ENCODE measurements around the gene UCKL1. TPM values are rescaled to one million over a fixed set of nuclear protein-coding genes. Genes with fewer than 3 reads are reported as not detected.

UCKL1 gene
- total RNA-seq, 2 experiments from 2014 or later: 25.6 to 42.6 TPM

GRCh38 chr20:63957690-63958441, 1.6 kb upstream of the UCKL1 start:
- Histone ChIP-seq H3K27ac (ENCODE audit: low read depth, low read length, poor library complexity, severe bottlenecking) (peak overlapping the region; percentile 81), H2AFZ (ENCODE audit: low read length) (peak overlapping the region; percentile 61), H3K4me2 (ENCODE audit: low read length) (peak overlapping the region; percentile 85), H3K9me2 (ENCODE audit: insufficient read depth, low read length) (no peaks in the 10 kb centered on the region), H3K79me2 (ENCODE audit: insufficient read depth, low read depth, low read length) (peaks cover 22% of the 10 kb centered on the region; the same call in 1 of the 2 replicates), H3K36me3 (ENCODE audit: insufficient read depth, low read length) (no peaks in the 10 kb centered on the region; the same call in 1 of the 2 replicates), H4K20me1 (ENCODE audit: insufficient read depth, low read length) (no peaks in the 10 kb centered on the region), H3K9me3 (ENCODE audit: low read length) (no peaks in the 10 kb centered on the region), H3K4me1 (ENCODE audit: insufficient read depth, low read length, poor library complexity, severe bottlenecking) (peaks cover 28% of the 10 kb centered on the region), H3K4me3 (ENCODE audit: low read depth, low read length, poor library complexity, severe bottlenecking) (peak overlapping the region; percentile 70)
- intact Hi-C loops (cut with micrococcal nuclease; ENCODE audit: unreplicated experiment): no loop called here
- TF ChIP-seq, protein P1, sequence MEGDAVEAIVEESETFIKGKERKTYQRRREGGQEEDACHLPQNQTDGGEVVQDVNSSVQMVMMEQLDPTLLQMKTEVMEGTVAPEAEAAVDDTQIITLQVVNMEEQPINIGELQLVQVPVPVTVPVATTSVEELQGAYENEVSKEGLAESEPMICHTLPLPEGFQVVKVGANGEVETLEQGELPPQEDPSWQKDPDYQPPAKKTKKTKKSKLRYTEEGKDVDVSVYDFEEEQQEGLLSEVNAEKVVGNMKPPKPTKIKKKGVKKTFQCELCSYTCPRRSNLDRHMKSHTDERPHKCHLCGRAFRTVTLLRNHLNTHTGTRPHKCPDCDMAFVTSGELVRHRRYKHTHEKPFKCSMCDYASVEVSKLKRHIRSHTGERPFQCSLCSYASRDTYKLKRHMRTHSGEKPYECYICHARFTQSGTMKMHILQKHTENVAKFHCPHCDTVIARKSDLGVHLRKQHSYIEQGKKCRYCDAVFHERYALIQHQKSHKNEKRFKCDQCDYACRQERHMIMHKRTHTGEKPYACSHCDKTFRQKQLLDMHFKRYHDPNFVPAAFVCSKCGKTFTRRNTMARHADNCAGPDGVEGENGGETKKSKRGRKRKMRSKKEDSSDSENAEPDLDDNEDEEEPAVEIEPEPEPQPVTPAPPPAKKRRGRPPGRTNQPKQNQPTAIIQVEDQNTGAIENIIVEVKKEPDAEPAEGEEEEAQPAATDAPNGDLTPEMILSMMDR (conservative IDR thresholded peaks at IDR 0.05; ENCODE audit: low read length): no peak
- no peak for TF ChIP-seq EZH2phosphoT487 (IDR thresholded peaks at IDR 0.05; ENCODE audit: borderline replicate concordance, low read depth, low read length)
- ChIA-PET CTCF (ENCODE audit: unreplicated experiment) (interaction anchor here (1.0 kb wide), 1 partner anchor 81 kb away, joined by 3 read pairs; no protein-coding TSS in a partner anchor), POLR2A (interaction anchor here (1.0 kb wide), 1 partner anchor 22 kb away, joined by 4 read pairs; no protein-coding TSS in a partner anchor)
- peak; percentile 49 for DNase-seq (ENCODE audit: low spot score)
- BruUV-seq (replicated peaks): no TSS peak

GRCh38 chr20:63957004-63957689, 931 bp upstream of the UCKL1 start:
- TF ChIP-seq, protein P1 (conservative IDR thresholded peaks at IDR 0.05; ENCODE audit: low read length): peak; percentile 32
- TF ChIP-seq EZH2phosphoT487 (IDR thresholded peaks at IDR 0.05; ENCODE audit: borderline replicate concordance, low read depth, low read length): no peak
- Histone ChIP-seq H3K36me3 (ENCODE audit: insufficient read depth, low read length) (no peaks in the 10 kb centered on the region; the same call in 1 of the 2 replicates), H3K9me2 (ENCODE audit: insufficient read depth, low read length) (no peaks in the 10 kb centered on the region), H3K4me3 (ENCODE audit: low read depth, low read length, poor library complexity, severe bottlenecking) (peak overlapping the region; percentile 70), H2AFZ (ENCODE audit: low read length) (peak overlapping the region; percentile 61), H3K9me3 (ENCODE audit: low read length) (no peaks in the 10 kb centered on the region), H3K79me2 (ENCODE audit: insufficient read depth, low read depth, low read length) (peaks cover 25% of the 10 kb centered on the region; the same call in 1 of the 2 replicates), H3K4me2 (ENCODE audit: low read length) (peak overlapping the region; percentile 85), H3K4me1 (ENCODE audit: insufficient read depth, low read length, poor library complexity, severe bottlenecking) (peaks cover 28% of the 10 kb centered on the region), H4K20me1 (ENCODE audit: insufficient read depth, low read length) (no peaks in the 10 kb centered on the region), H3K27ac (ENCODE audit: low read depth, low read length, poor library complexity, severe bottlenecking) (peak overlapping the region; percentile 81)
- ChIA-PET POLR2A (interaction anchor here (1.0 to 1.1 kb wide), 2 partner anchors 23 to 39 kb away, joined by 3 to 4 read pairs; no protein-coding TSS in a partner anchor), CTCF (ENCODE audit: unreplicated experiment) (interaction anchor here (1.0 kb wide), 1 partner anchor 80 kb away, joined by 3 read pairs; no protein-coding TSS in a partner anchor)
- TSS peak; percentile 58 for BruUV-seq (replicated peaks)
- intact Hi-C loops (cut with micrococcal nuclease; ENCODE audit: unreplicated experiment): no loop called here
- peak; percentile 73 for DNase-seq (ENCODE audit: low spot score)

All from OCI-LY7 (cell line).